Uterus (tissue), 4 donors: Measurements from ENCODE around the gene MT1F. TPM values are rescaled to one million over a fixed set of nuclear protein-coding genes. Genes with fewer than 3 reads are reported as not detected.

ENCODE experiments used
- DNase-seq, 2 donors: peaks; one replicate each; pipeline ENCODE4 v3.0.0-alpha.2; 2019 to 2020
- H3K27ac ChIP-seq, 2 donors: fragments of 200-600 bp; sonication (generic); 1 replicate in 1 of 2; 2 replicates in 1 of 2; pipeline ENCODE4 v1.5.1; 2016 to 2018
- H3K27me3 ChIP-seq, 2 donors: fragments of 200-600 bp; sonication (generic); one replicate each; pipeline ENCODE4 v1.5.1; 2018 to 2019; ENCODE audit warnings: control low read depth in 1 of 2
- H3K36me3 ChIP-seq, 2 donors: fragments of 200-600 bp; sonication (generic); one replicate each; pipeline ENCODE4 v1.5.1; 2019; ENCODE audit warnings: control low read depth in 1 of 2
- H3K4me1 ChIP-seq, 2 donors: fragments of 200-600 bp; sonication (generic); one replicate each; pipeline ENCODE4 v1.5.1; 2018 to 2019; ENCODE audit warnings: control low read depth in 1 of 2
- H3K4me3 ChIP-seq, 2 donors: fragments of 200-600 bp; sonication (generic); 1 replicate in 1 of 2; 2 replicates in 1 of 2; pipeline ENCODE4 v1.5.1; 2018 to 2019; ENCODE audit warnings: mild to moderate bottlenecking in 1 of 2
- H3K9me3 ChIP-seq, 2 donors: fragments of 200-600 bp; sonication (generic); one replicate each; pipeline ENCODE4 v1.5.1; 2019; ENCODE audit warnings: control low read depth in 1 of 2
- CTCF ChIP-seq, 4 experiments: fragments of 200-600 bp in 2 of 4; fragments of 450-650 bp in 2 of 4; sonication (generic) in 2 of 4; IDR thresholded peaks; one replicate each; pipeline ENCODE4 v1.5.1; 2016 to 2019; ENCODE audit warnings: antibody characterized with exemption in 4 of 4, mild to moderate bottlenecking in 2 of 4, moderate library complexity in 1 of 4
- POLR2A ChIP-seq, 2 donors: fragments of 450-650 bp; IDR thresholded peaks; one replicate each; pipeline ENCODE4 v1.6.1; 2016; ENCODE audit warnings: antibody characterized with exemption in 2 of 2, mild to moderate bottlenecking in 1 of 2, moderate library complexity in 1 of 2
- intact Hi-C: fragments of 100-400 bp; cut with DNase I; formaldehyde crosslinking; loops from one replicate; pipeline ENCODE4 v1.15.1; 2023; ENCODE audit warnings: low total_unique reads
- total RNA-seq, 4 donors: library from RNA; depleted of rRNA in 3 of 4; stranded (reverse); fragments of >200 nt in 3 of 4; gene quantifications; one replicate each; pipeline versions ENCODE4 v1.1.0 to v1.2.4, GENCODE V29; 2014 to 2023
- donor health status: DM: yes; HTN: yes; CAD: no.

MT1F gene
- total RNA-seq, 4 donors from 2014 or later, result 2.1 TPM; not detected in 3

- TF ChIP-seq POLR2A (IDR thresholded peaks at IDR 0.05), result no peak
- TF ChIP-seq CTCF (IDR thresholded peaks at IDR 0.05), result no peak
- no peaks in the 10 kb centered on the region for H3K36me3 ChIP-seq
- H3K4me1 ChIP-seq, result peaks cover 0 to 4% of the 10 kb centered on the region in 2 donors
- H3K9me3 ChIP-seq, result no peaks in the 10 kb centered on the region
- no peak overlapping the region for H3K4me3 ChIP-seq
- no peak overlapping the region for H3K27ac ChIP-seq
- intact Hi-C loops, result no loop called here
- no peak for DNase-seq
- H3K27me3 ChIP-seq, result peaks cover 0 to 12% of the 10 kb centered on the region in 2 donors
Observed at GRCh38 chr16:56640076-56640475, 17.7 kb upstream of the MT1F start.

GRCh38 chr16:56641166-56641565 lies 16.6 kb upstream of the MT1F start:
- no peak for DNase-seq
- intact Hi-C loops, result no loop called here

GRCh38 chr16:56643080-56643778 lies 14.5 kb upstream of the MT1F start:
- Histone ChIP-seq H3K36me3 (no peaks in the 10 kb centered on the region), H3K4me3 (peak overlapping the region; percentile 22 to 26), H3K27ac (no peak overlapping the region), H3K4me1 (no peaks in the 10 kb centered on the region), H3K27me3 (peaks cover 3% of the 10 kb centered on the region in 2 donors), H3K9me3 (no peaks in the 10 kb centered on the region)
- peak; percentile 36 to 58 for DNase-seq
- TF ChIP-seq POLR2A (IDR thresholded peaks at IDR 0.05), result no peak
- TF ChIP-seq CTCF (IDR thresholded peaks at IDR 0.05), result peak; percentile 23 to 40 (median 33)
- intact Hi-C loops, result no loop called here

More at GRCh38 chr16:56641166-56641565, 16.6 kb upstream of the MT1F start:
- H3K4me1 ChIP-seq, result no peaks in the 10 kb centered on the region
- H3K27ac ChIP-seq, result no peak overlapping the region
- no peak overlapping the region for H3K4me3 ChIP-seq
- H3K9me3 ChIP-seq, result no peaks in the 10 kb centered on the region
- TF ChIP-seq POLR2A (IDR thresholded peaks at IDR 0.05) (no peak), CTCF (IDR thresholded peaks at IDR 0.05) (no peak)
- peaks cover 0 to 6% of the 10 kb centered on the region in 2 donors for H3K27me3 ChIP-seq
- H3K36me3 ChIP-seq, result no peaks in the 10 kb centered on the region

- Histone ChIP-seq H3K36me3 (no peaks in the 10 kb centered on the region), H3K27me3 (peaks cover 1 to 3% of the 10 kb centered on the region in 2 donors), H3K9me3 (no peaks in the 10 kb centered on the region), H3K27ac (no peak overlapping the region), H3K4me3 (peak overlapping the region in 1 of 2 donors; percentile 26), H3K4me1 (no peaks in the 10 kb centered on the region)
- intact Hi-C loops, result no loop called here
- no peak for TF ChIP-seq POLR2A (IDR thresholded peaks at IDR 0.05)
- TF ChIP-seq CTCF (IDR thresholded peaks at IDR 0.05), result no peak
- no peak for DNase-seq
Observed at GRCh38 chr16:56643833-56644232, 13.9 kb upstream of the MT1F start.

DNA sequence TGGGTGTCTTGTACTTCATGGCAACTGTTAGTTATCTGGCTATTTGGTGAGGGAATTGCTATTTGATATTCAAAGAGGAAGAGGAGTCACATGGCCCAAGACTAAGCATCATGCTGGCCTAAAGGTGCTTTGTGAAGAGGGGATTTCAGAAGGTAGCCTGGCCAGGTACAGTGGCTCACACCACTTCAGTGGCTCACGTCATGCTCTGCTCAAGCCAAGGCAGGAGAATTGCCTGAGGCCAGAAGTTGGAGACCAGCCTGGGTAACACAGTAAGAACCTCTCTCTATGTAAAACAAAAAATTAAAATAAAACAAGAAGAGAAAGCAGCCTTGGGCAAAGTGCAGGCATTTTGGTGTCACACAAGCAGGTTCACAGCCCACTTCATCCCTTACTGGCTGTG lies 12.4 kb upstream of the MT1F start:
- TF ChIP-seq CTCF (IDR thresholded peaks at IDR 0.05), result no peak
- no peak for TF ChIP-seq POLR2A (IDR thresholded peaks at IDR 0.05)
- intact Hi-C loops, result no loop called here
- Histone ChIP-seq H3K27me3 (peaks cover 0 to 3% of the 10 kb centered on the region in 2 donors), H3K4me3 (no peak overlapping the region), H3K36me3 (no peaks in the 10 kb centered on the region), H3K4me1 (no peaks in the 10 kb centered on the region), H3K9me3 (no peaks in the 10 kb centered on the region), H3K27ac (no peak overlapping the region)
- no peak for DNase-seq
